Measurements from ENCODE around the gene GRIN1.
"Not testable (repeated sequence)": the region's sequence is repeated elsewhere in the genome, so short reads cannot be mapped to it uniquely, and the experiment has no call there.

Gene GRIN1

GRCh38 chr9:137134191-137134590 lies 4.8 kb upstream of the GRIN1 start:
- TF ChIP-seq ELF4 (IDR thresholded peaks at IDR 0.05), result no peak
- TF ChIP-seq HDGF (IDR thresholded peaks at IDR 0.05; ENCODE audit: borderline replicate concordance), result no peak
- no peak for TF ChIP-seq PKNOX1 (IDR thresholded peaks at IDR 0.05)
- TF ChIP-seq LEF1 (IDR thresholded peaks at IDR 0.05; ENCODE audit: borderline replicate concordance), result no peak
- no peak for TF ChIP-seq FOXA1 (IDR thresholded peaks at IDR 0.05)
- TF ChIP-seq BHLHE40 (IDR thresholded peaks at IDR 0.05; ENCODE audit: borderline replicate concordance), result no peak
- no peak for TF ChIP-seq NFRKB (IDR thresholded peaks at IDR 0.05)
- TF ChIP-seq ZNF384 (IDR thresholded peaks at IDR 0.05), result 0 out of 2 replicates have a peak, but pooled peaks have one; percentile 47
- no peak for DNase-seq (ENCODE audit: extremely low spot score)
- CTCF ChIA-PET, result no interaction called here
- POLR2A ChIA-PET, result no interaction called here

GRCh38 chr9:137135154-137135553 lies 3.8 kb upstream of the GRIN1 start:
- DNase-seq (ENCODE audit: extremely low spot score); POLR2A ChIA-PET: not testable (repeated sequence)
- CTCF ChIA-PET, result interaction anchor here (0.6 kb wide), 2 partner anchors 119 to 147 kb away, joined by 3 to 7 read pairs; no protein-coding TSS in a partner anchor

GRCh38 chr9:137136261-137136880 lies 2.6 kb upstream of the GRIN1 start:
- TF ChIP-seq HDGF (IDR thresholded peaks at IDR 0.05; ENCODE audit: borderline replicate concordance), result no peak
- TF ChIP-seq PKNOX1 (IDR thresholded peaks at IDR 0.05), result 0 out of 2 replicates have a peak, but pooled peaks have one; percentile 8
- DNase-seq (ENCODE audit: extremely low spot score), result no peak
- ChIA-PET CTCF (no interaction called here), POLR2A (no interaction called here)

- TF ChIP-seq LEF1 (IDR thresholded peaks at IDR 0.05; ENCODE audit: borderline replicate concordance) (no peak), ZNF384 (IDR thresholded peaks at IDR 0.05) (no peak), CTBP1 (IDR thresholded peaks at IDR 0.05; ENCODE audit: borderline replicate concordance) (no peak), ELF4 (IDR thresholded peaks at IDR 0.05) (no peak), PKNOX1 (IDR thresholded peaks at IDR 0.05) (no peak), FOXK2 (IDR thresholded peaks at IDR 0.05) (no peak), BHLHE40 (IDR thresholded peaks at IDR 0.05; ENCODE audit: borderline replicate concordance) (no peak)
- CTCF ChIA-PET, result interaction anchor here (1.8 kb wide), 1 partner anchor 14 kb away, joined by 7 read pairs; no protein-coding TSS in a partner anchor
- DNase-seq (ENCODE audit: extremely low spot score), result no peak
- POLR2A ChIA-PET, result interaction anchor here (1.2 to 5.4 kb wide), 2 partner anchors 7 to 104 kb away, joined by 5 to 37 read pairs; partner anchors contain the start of gene TUBB4B
Measured at GRCh38 chr9:137136881-137137607, 1.9 kb upstream of the GRIN1 start.

- POLR2A ChIA-PET, result interaction anchor here (0.6 to 5.4 kb wide), 6 partner anchors 8 to 103 kb away, joined by 3 to 37 read pairs (median 4); partner anchors contain the start of gene TUBB4B
- CTCF ChIA-PET, result interaction anchor here (1.8 kb wide), 1 partner anchor 12 kb away, joined by 7 read pairs; no protein-coding TSS in a partner anchor
- peak; percentile 62 for DNase-seq (ENCODE audit: extremely low spot score)
- TF ChIP-seq ARNT (IDR thresholded peaks at IDR 0.05) (no peak), NFRKB (IDR thresholded peaks at IDR 0.05) (no peak), HDGF (IDR thresholded peaks at IDR 0.05; ENCODE audit: borderline replicate concordance) (no peak), BHLHE40 (IDR thresholded peaks at IDR 0.05; ENCODE audit: borderline replicate concordance) (no peak), SUZ12 (IDR thresholded peaks at IDR 0.05) (no peak), ZNF384 (IDR thresholded peaks at IDR 0.05) (no peak), FOXK2 (IDR thresholded peaks at IDR 0.05) (no peak), PKNOX1 (IDR thresholded peaks at IDR 0.05) (no peak)
Measured at GRCh38 chr9:137138058-137138721, 764 bp upstream of the GRIN1 start.

GRCh38 chr9:137139468-137140150 lies 655 bp downstream of the GRIN1 start:
- ChIA-PET CTCF (no interaction called here), POLR2A (interaction anchor here (1.2 to 5.4 kb wide), 2 partner anchors 9 to 12 kb away, joined by 4 to 37 read pairs; no protein-coding TSS in a partner anchor)
- TF ChIP-seq ELF4 (IDR thresholded peaks at IDR 0.05) (no peak), FOXK2 (IDR thresholded peaks at IDR 0.05) (no peak), FOXA1 (IDR thresholded peaks at IDR 0.05) (no peak), TARDBP (IDR thresholded peaks at IDR 0.05) (no peak), SUZ12 (IDR thresholded peaks at IDR 0.05) (no peak), NFRKB (IDR thresholded peaks at IDR 0.05) (no peak), L3MBTL2 (conservative IDR thresholded peaks at IDR 0.05) (no peak)
- DNase-seq (ENCODE audit: extremely low spot score), result no peak
